GM23248 (cell line): ENCODE data around the gene LAMA2. TPM values are rescaled to one million over a fixed set of nuclear protein-coding genes. Genes with fewer than 3 reads are reported as not detected.

Experiments
- DNase-seq: peaks from one replicate; pipeline ENCODE4 v3.0.0-alpha.2; 2015
- H2AFZ ChIP-seq: fragments of 200-600 bp; sonication (generic); 2 replicates; pipeline ENCODE4 v1.6.1; 2016; ENCODE audit warnings: antibody characterized with exemption
- H3F3A ChIP-seq: fragments of 200-600 bp; sonication (generic); 2 replicates; pipeline ENCODE4 v1.6.1; 2016; ENCODE audit warnings: mild to moderate bottlenecking, antibody characterized with exemption, mixed run types; ENCODE audit not compliant: insufficient read depth
- H3K27ac ChIP-seq: fragments of 200-600 bp; sonication (generic); 2 replicates; pipeline ENCODE4 v1.5.1; 2016; ENCODE audit warnings: mild to moderate bottlenecking
- H3K27me3 ChIP-seq: fragments of 200-600 bp; sonication (generic); replicated peaks from 2 replicates; pipeline ENCODE4 v1.6.1; 2016; ENCODE audit warnings: mild to moderate bottlenecking; ENCODE audit not compliant: insufficient read depth
- H3K36me3 ChIP-seq: fragments of 200-600 bp; sonication (generic); 2 replicates; pipeline ENCODE4 v1.6.1; 2016; ENCODE audit warnings: low read depth, mild to moderate bottlenecking
- H3K4me1 ChIP-seq: fragments of 200-600 bp; sonication (generic); 2 replicates; pipeline ENCODE4 v1.6.1; 2016; ENCODE audit warnings: mild to moderate bottlenecking; ENCODE audit not compliant: insufficient read depth
- H3K4me2 ChIP-seq: fragments of 200-600 bp; sonication (generic); one replicate; pipeline ENCODE4 v1.6.1; 2016; ENCODE audit warnings: mild to moderate bottlenecking; ENCODE audit not compliant: unreplicated experiment
- H3K4me3 ChIP-seq: fragments of 200-600 bp; sonication (generic); 2 replicates; pipeline ENCODE4 v1.5.1; 2016; ENCODE audit warnings: mild to moderate bottlenecking
- H3K79me2 ChIP-seq: fragments of 200-600 bp; sonication (generic); 2 replicates; pipeline ENCODE4 v1.6.1; 2016; ENCODE audit warnings: mild to moderate bottlenecking; ENCODE audit not compliant: insufficient read depth
- H3K9ac ChIP-seq: fragments of 200-600 bp; sonication (generic); 2 replicates; pipeline ENCODE4 v1.6.1; 2016; ENCODE audit warnings: mild to moderate bottlenecking
- H3K9me2 ChIP-seq: fragments of 200-600 bp; sonication (generic); 2 replicates; pipeline ENCODE4 v1.6.1; 2016; ENCODE audit warnings: mixed run types, mild to moderate bottlenecking, moderate library complexity; ENCODE audit not compliant: insufficient read depth
- H3K9me3 ChIP-seq: fragments of 200-600 bp; sonication (generic); one replicate; pipeline ENCODE4 v1.6.1; 2017; ENCODE audit warnings: low read depth
- H4K20me1 ChIP-seq: fragments of 200-600 bp; sonication (generic); 2 replicates; pipeline ENCODE4 v1.6.0; 2016; ENCODE audit not compliant: insufficient read depth
- EZH2 ChIP-seq: fragments of 200-600 bp; sonication (generic); IDR thresholded peaks from 2 replicates; pipeline ENCODE4 v1.6.1; 2018; ENCODE audit warnings: antibody characterized with exemption, mild to moderate bottlenecking; ENCODE audit not compliant: insufficient read depth, poor library complexity, severe bottlenecking
- EZH2phosphoT487 ChIP-seq: fragments of 200-600 bp; sonication (generic); IDR thresholded peaks from 2 replicates; pipeline ENCODE4 v1.6.1; 2018; ENCODE audit warnings: antibody characterized with exemption, moderate library complexity, mild to moderate bottlenecking, low read depth; ENCODE audit not compliant: insufficient read depth
- WGBS, 2 experiments: methylation state at CpG; one replicate each; pipeline ENCODE4 v1.1.6; 2015 to 2017; ENCODE audit warnings: low lambda C conversion rate in 2 of 2, low coverage in 1 of 2; ENCODE audit errors: missing lambda C conversion rate in 2 of 2; 5-methylcytosine and 5-hydroxymethylcytosine counted together
- in situ Hi-C: fragments of 300-500 bp; cut with MboI; formaldehyde crosslinking; loops from 2 replicates; pipeline ENCODE4 v1.15.0; 2020
- polyA plus RNA-seq: library from polyadenylated mRNA; unstranded; fragments of >200 nt; fragmentation: Nextera tagmentation; extraction: Ambion mirVana; gene quantifications from 2 replicates; pipeline ENCODE4 v1.2.1, GENCODE V29; 2016
- total RNA-seq: library from RNA; depleted of rRNA; stranded (reverse); fragments of >200 nt; shearing (Covaris generic); gene quantifications from 2 replicates; pipeline ENCODE4 v1.2.3, GENCODE V29; 2014

LAMA2 gene
- total and polyA plus RNA-seq, 2 experiments from 2014 or later = 8.3 to 31.1 TPM

GRCh38 chr6:128914051-128914450 is 31.1 kb downstream of the LAMA2 start:
- no peak overlapping the region for H2AFZ ChIP-seq
- DNase-seq = no peak
- TF ChIP-seq EZH2 = no peak
- TF ChIP-seq EZH2phosphoT487 = no peak
- H3K27ac ChIP-seq = no peak overlapping the region
- H4K20me1 ChIP-seq = no peaks in the 10 kb centered on the region
- no peaks in the 10 kb centered on the region for H3K36me3 ChIP-seq
- in situ Hi-C loops = no loop called here
- 98 to 100% methylated on average over 2 of the region's 2 CpGs for WGBS, 2 experiments
- H3K27me3 ChIP-seq = no peaks in the 10 kb centered on the region
- H3F3A ChIP-seq = peaks cover 7% of the 10 kb centered on the region
- H3K4me2 ChIP-seq = no peak overlapping the region
- peaks cover 12% of the 10 kb centered on the region for H3K4me1 ChIP-seq
- H3K4me3 ChIP-seq = no peak overlapping the region
- H3K9me3 ChIP-seq = no peaks in the 10 kb centered on the region
- H3K79me2 ChIP-seq = 0 out of 2 replicates have a peak, but pooled peaks cover 3% of the 10 kb centered on the region
- H3K9me2 ChIP-seq = no peaks in the 10 kb centered on the region
- H3K9ac ChIP-seq = no peak overlapping the region

- Histone ChIP-seq H3K27me3 (no peaks in the 10 kb centered on the region), H3K9me2 (no peaks in the 10 kb centered on the region), H3K9me3 (no peaks in the 10 kb centered on the region), H3K4me1 (peaks cover 24% of the 10 kb centered on the region), H3K9ac (peak overlapping the region; percentile 45), H3K4me3 (0 out of 2 replicates have a peak overlapping the region, but pooled peaks have one; percentile 10), H4K20me1 (no peaks in the 10 kb centered on the region), H3K36me3 (no peaks in the 10 kb centered on the region), H3K27ac (peak overlapping the region; percentile 84), H2AFZ (peak overlapping the region; percentile 38), H3K79me2 (0 out of 2 replicates have a peak, but pooled peaks cover 3% of the 10 kb centered on the region), H3F3A (peaks cover 21% of the 10 kb centered on the region), H3K4me2 (peak overlapping the region; percentile 67)
- DNase-seq = peak; percentile 65
- WGBS, 2 experiments = 75% methylated on average over 2 of the region's 2 CpGs
- in situ Hi-C loops = no loop called here
- TF ChIP-seq EZH2phosphoT487 = no peak
- no peak for TF ChIP-seq EZH2
Measured at GRCh38 chr6:128918886-128919285, 35.9 kb downstream of the LAMA2 start.

- TF ChIP-seq EZH2phosphoT487 = 0 out of 2 replicates have a peak, but pooled peaks have one; percentile 62
- no peak for TF ChIP-seq EZH2
- peaks cover 24% of the 10 kb centered on the region for H3K4me1 ChIP-seq
- H3K9ac ChIP-seq = peak overlapping the region; percentile 49
- H3K27me3 ChIP-seq = no peaks in the 10 kb centered on the region
- 0 out of 2 replicates have a peak, but pooled peaks cover 3% of the 10 kb centered on the region for H3K79me2 ChIP-seq
- H3K27ac ChIP-seq = peak overlapping the region; percentile 84
- in situ Hi-C loops = no loop called here
- no peaks in the 10 kb centered on the region for H3K36me3 ChIP-seq
- H3K9me3 ChIP-seq = no peaks in the 10 kb centered on the region
- H3K4me3 ChIP-seq = peak overlapping the region; percentile 51
- WGBS, 2 experiments = 3 to 7% methylated on average over 2 of the region's 2 CpGs
- peak; percentile 90 for DNase-seq
- H4K20me1 ChIP-seq = no peaks in the 10 kb centered on the region
- peak overlapping the region; percentile 38 for H2AFZ ChIP-seq
- H3K9me2 ChIP-seq = 0 out of 2 replicates have a peak, but pooled peaks cover 2% of the 10 kb centered on the region
- peaks cover 21% of the 10 kb centered on the region for H3F3A ChIP-seq
- H3K4me2 ChIP-seq = peak overlapping the region; percentile 67
Measured at GRCh38 chr6:128919412-128920180, 36.7 kb downstream of the LAMA2 start.

- Histone ChIP-seq H3K9ac (no peak overlapping the region), H3K9me2 (0 out of 2 replicates have a peak, but pooled peaks cover 5% of the 10 kb centered on the region), H3K9me3 (no peaks in the 10 kb centered on the region), H3K4me2 (no peak overlapping the region), H3K36me3 (no peaks in the 10 kb centered on the region), H3K4me1 (no peaks in the 10 kb centered on the region), H2AFZ (no peak overlapping the region), H4K20me1 (no peaks in the 10 kb centered on the region), H3K79me2 (no peaks in the 10 kb centered on the region), H3K27me3 (no peaks in the 10 kb centered on the region), H3F3A (no peaks in the 10 kb centered on the region; the same call in 1 of the 2 replicates), H3K27ac (no peak overlapping the region), H3K4me3 (no peak overlapping the region)
- in situ Hi-C loops = no loop called here
- no peak for TF ChIP-seq EZH2phosphoT487
- TF ChIP-seq EZH2 = no peak
- DNase-seq = no peak
- WGBS, 2 experiments = 94 to 100% methylated on average over 1 of the region's 1 CpG
Measured at GRCh38 chr6:128925765-128926164, 42.8 kb downstream of the LAMA2 start.
